Stimulated activated effector memory CD8-positive, alpha-beta T cell treated with anti-CD3 and anti-CD28 coated beads, Interleukin-12 subunit alpha, Interleukin-12 subunit beta, amount 100 ng/mL, for 72 hours (primary cell): ENCODE measurements around the gene PRKAR1B.
"Not testable (repeated sequence)": the region's sequence is repeated elsewhere in the genome, so short reads cannot be mapped to it uniquely, and the experiment has no call there.

Experiments
- ATAC-seq: fragments of 150-1000 bp; cut with Tn5 transposase; 2 replicates; pipeline ENCODE4 v1.10.0; 2021
- DNase-seq, 2 donors: peaks; one replicate each; pipeline ENCODE4 v3.0.0; 2021 to 2022; ENCODE audit warnings: low spot score in 2 of 2
- H3K27ac Mint-ChIP-seq: one replicate; pipeline ENCODE4 v1.8.0; 2022; ENCODE audit warnings: mild to moderate bottlenecking, mixed read lengths
- H3K36me3 Mint-ChIP-seq: one replicate; pipeline ENCODE4 v1.8.0; 2022; ENCODE audit warnings: mild to moderate bottlenecking, mixed read lengths
- H3K4me1 Mint-ChIP-seq: one replicate; pipeline ENCODE4 v1.8.0; 2022; ENCODE audit warnings: mixed read lengths
- H3K4me3 Mint-ChIP-seq: one replicate; pipeline ENCODE4 v1.8.0; 2022; ENCODE audit warnings: mild to moderate bottlenecking, mixed read lengths
- H3K9me3 Mint-ChIP-seq: one replicate; pipeline ENCODE4 v1.8.0; 2022; ENCODE audit warnings: mixed read lengths

The PRKAR1B gene

DNA sequence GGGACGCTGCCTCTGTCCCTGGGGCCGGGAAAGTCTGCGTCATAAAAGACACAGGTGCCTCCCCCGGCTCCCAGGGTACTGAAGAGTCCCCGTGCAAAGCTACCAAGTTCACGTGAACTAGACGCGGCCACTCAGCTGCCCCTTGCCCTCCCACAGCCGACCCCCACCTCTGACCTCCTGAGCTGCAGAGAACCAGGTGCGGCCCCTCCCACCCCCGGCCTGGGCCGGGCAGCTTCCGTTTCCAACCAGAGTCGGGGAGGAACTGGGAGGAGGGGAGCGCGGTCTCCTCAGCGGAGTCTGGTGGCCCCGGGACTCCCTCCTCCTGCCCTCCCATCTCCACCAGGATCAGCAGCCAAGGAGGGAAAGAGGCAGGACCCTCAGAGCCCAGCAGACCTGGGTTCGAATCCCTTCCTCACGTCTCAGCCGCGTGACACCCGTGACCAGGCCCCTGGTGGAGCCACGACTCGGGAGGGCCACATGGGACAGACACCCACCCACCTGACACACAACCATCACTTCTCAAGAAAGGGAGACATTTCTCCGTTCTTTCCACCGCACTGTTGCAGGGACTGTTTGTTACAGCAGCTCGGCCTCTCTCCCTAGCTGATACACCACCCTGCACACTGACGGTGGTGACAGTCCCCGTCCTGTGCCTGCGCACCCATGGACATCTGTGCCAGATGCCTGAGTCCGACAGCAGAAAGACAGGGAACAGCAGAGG, 170.1 kb downstream of the PRKAR1B start:
- H3K27ac Mint-ChIP-seq: no peak overlapping the region

DNA sequence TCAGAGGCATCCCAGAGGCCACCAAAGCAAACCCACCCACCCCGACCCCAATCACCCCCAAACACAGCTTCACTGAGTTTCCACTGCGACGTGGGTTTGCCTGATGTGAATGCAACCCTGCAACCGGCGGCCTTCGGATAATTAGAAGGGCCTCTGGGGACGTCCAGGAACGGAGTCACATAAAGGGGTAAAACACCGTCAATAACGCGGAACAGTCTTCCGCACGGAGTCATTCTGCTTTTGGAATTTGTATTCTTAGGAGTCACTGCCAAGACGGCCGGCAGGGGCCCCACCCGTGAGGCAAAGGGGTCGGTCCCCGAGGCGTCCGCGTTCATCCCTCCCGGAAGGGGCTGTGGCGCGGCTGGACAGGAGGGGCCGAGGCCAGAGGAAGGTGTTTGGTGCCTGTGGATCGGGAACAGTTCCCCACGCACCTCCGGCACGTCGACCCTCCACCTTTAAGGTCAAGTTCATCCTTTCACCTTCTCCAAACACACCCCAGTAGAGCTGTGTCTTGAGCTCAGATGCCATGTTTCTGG, 170.7 kb downstream of the PRKAR1B start:
- Mint-ChIP-seq H3K9me3 (no peaks in the 10 kb centered on the region), H3K36me3 (no peaks in the 10 kb centered on the region), H3K27ac (no peak overlapping the region), H3K4me3 (no peak overlapping the region), H3K4me1 (no peaks in the 10 kb centered on the region)
- DNase-seq (no peak), ATAC-seq (no peak)

More for the DNA sequence above, 170.1 kb downstream of the PRKAR1B start:
- H3K4me1 Mint-ChIP-seq: no peaks in the 10 kb centered on the region
- H3K4me3 Mint-ChIP-seq: no peak overlapping the region
- no peaks in the 10 kb centered on the region for H3K9me3 Mint-ChIP-seq
- ATAC-seq: no peak
- no peaks in the 10 kb centered on the region for H3K36me3 Mint-ChIP-seq
- DNase-seq: no peak

GRCh38 chr7:555551-556160, 171.4 kb downstream of the PRKAR1B start:
- no peaks in the 10 kb centered on the region for H3K9me3 Mint-ChIP-seq
- no peak for ATAC-seq
- H3K36me3 Mint-ChIP-seq: no peaks in the 10 kb centered on the region
- no peak overlapping the region for H3K27ac Mint-ChIP-seq
- no peak for DNase-seq
- H3K4me3 Mint-ChIP-seq: no peak overlapping the region
- no peaks in the 10 kb centered on the region for H3K4me1 Mint-ChIP-seq

DNA sequence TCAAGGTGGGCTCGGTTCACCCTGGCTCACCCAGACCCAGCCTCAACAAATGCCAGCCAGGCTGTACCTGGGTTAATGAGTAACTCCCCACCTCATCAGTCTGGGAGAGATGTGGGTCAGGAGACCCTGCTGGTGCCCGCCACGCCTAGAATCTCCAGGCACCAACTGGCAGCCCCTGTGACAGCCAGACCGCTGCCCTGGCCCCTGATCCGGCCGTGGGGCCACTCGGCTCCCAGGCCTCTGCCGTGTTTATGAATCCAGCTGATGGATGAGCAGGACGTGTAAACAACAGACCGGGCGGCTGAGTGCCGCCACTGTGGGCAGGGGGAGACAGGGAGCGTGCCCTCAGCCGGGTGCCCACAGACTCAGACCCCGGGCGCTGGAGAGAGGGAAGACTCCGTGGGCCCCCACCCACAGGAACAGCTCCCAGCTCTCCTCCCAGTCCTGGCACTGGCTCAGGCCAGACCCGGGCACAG, 173.4 kb downstream of the PRKAR1B start:
- H3K27ac Mint-ChIP-seq: no peak overlapping the region
- no peak for DNase-seq
- H3K36me3 Mint-ChIP-seq: peaks cover 11% of the 10 kb centered on the region
- H3K4me1 Mint-ChIP-seq: no peaks in the 10 kb centered on the region
- H3K9me3 Mint-ChIP-seq: no peaks in the 10 kb centered on the region
- ATAC-seq: no peak
- H3K4me3 Mint-ChIP-seq: no peak overlapping the region

GRCh38 chr7:552868-553635, 174.0 kb downstream of the PRKAR1B start:
- Mint-ChIP-seq H3K4me3 (no peak overlapping the region), H3K9me3 (no peaks in the 10 kb centered on the region), H3K36me3 (peaks cover 12% of the 10 kb centered on the region), H3K27ac (no peak overlapping the region), H3K4me1 (no peaks in the 10 kb centered on the region)
- no peak for ATAC-seq
- no peak for DNase-seq

DNA sequence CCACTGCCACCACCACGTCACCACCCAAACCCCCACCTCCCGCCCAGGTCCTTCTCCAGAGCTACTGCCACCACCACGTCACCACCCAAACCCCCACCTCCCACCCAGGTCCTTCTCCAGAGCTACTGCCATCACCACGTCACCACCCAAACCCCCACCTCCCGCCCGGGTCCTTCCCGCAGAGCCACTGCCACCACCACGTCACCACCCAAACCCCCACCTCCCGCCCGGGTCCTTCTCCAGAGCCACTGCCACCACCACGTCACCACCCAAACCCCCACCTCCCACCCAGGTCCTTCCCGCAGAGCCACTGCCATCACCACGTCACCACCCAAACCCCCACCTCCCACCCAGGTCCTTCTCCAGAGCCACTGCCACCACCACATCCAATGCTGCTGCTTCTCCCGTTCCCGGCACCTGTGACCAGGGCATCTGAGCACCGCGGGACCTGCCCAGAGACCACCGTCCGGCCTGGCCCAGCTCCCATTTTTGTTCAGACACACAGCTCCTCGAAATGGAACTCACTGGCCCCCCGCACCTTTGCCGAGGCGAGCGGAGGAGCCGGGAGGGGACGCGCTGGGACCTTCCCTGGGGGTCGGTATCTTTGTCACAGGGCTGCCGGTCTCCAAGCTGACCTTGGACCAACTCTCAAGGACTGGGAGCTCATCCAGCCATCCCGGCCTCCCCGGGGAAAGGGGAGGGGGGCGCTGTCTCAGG, 174.8 kb downstream of the PRKAR1B start:
- not testable (repeated sequence) for H3K9me3 Mint-ChIP-seq, H3K4me3 Mint-ChIP-seq, ATAC-seq, H3K4me1 Mint-ChIP-seq, H3K27ac Mint-ChIP-seq, DNase-seq
- H3K36me3 Mint-ChIP-seq: peaks cover 12% of the 10 kb centered on the region

DNA sequence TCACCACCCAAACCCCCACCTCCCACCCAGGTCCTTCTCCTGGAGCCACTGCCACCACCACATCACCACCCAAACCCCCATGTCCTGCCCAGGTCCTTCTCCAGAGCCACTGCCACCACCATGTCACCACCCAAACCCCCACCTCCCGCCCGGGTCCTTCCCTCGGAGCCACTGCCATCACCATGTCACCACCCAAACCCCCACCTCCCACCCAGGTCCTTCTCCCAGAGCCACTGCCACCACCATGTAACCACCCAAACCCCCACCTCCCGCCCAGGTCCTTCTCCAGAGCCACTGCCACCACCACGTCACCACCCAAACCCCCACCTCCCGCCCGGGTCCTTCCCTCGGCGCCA, 175.5 kb downstream of the PRKAR1B start:
- not testable (repeated sequence) for ATAC-seq, H3K4me1 Mint-ChIP-seq, H3K9me3 Mint-ChIP-seq, DNase-seq, H3K4me3 Mint-ChIP-seq, H3K27ac Mint-ChIP-seq
- H3K36me3 Mint-ChIP-seq: peaks cover 12% of the 10 kb centered on the region

DNA sequence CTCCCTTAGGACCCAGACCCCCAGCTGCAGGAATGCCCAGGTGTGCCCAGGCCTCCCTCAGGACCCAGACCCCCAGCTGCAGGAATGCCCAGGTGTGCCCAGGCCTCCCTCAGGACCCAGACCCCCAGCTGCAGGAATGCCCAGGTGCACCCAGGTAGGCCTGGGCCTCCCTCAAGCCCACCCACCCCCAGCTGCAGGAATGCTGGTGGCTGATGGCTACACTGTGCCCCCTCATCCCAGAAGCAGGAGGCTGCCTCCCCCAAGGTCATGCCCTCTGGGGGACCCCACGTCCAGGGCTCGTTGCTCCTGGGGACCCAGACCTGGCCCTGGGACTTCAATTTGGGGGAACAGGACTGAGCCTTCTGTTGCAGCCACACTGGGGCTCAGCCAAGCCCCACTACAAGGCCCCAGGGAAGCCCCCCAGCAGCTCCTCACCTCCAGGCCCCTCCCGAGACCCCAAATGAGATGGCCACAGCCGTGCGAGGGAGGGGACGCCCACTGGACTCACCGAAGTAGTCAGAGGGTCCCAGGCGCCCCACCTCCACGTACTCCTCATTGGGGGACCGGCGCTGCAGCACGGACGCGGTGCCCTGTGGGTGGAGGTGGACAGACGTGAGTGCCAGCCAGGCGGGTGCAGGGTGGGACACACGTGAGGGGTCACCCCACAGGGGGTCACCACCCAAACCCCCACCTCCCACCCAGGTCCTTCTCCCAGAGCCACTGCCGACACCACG, 176.0 kb downstream of the PRKAR1B start:
- no peak for DNase-seq
- Mint-ChIP-seq H3K36me3 (peaks cover 12% of the 10 kb centered on the region), H3K27ac (no peak overlapping the region), H3K9me3 (no peaks in the 10 kb centered on the region), H3K4me1 (no peaks in the 10 kb centered on the region), H3K4me3 (no peak overlapping the region)
- ATAC-seq: no peak

DNA sequence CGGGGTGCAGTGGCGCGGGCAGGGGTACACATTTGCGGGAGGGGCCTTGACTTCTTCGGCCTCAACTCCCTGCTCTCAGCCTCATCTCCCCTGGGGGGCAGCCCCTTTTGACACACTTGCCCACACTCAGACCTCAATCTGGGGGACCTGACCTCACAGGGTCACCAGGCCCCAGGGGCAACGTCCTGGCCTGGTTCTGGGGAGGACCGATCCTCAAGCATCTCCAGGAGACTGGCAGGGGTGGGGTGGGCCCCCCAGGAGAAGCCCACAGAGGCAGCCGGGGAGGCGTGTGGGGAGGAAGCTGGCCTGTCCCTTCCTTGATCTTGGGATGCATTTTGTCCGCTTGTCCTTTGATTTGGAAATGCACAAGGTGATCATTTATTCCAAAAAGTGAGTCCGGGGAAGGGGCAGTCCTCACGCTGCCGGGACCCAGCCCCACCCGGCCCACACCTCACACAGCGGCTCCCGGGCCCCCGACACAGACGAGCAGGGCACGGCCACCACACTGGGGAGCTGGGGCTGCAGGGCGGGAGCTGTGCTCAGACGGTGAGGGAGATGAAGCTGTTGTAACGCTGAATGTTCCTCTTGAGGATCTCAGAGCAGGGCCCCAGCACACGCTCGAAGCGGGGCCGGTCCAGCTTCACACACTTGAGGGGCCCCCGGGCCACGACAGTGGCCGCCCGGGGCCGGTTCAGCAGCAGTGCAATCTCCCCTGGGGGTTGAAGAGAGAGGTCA, 177.0 kb downstream of the PRKAR1B start:
- no peak overlapping the region for H3K4me3 Mint-ChIP-seq
- ATAC-seq: peak; percentile 8
- peaks cover 3% of the 10 kb centered on the region for H3K9me3 Mint-ChIP-seq
- DNase-seq: no peak
- peaks cover 12% of the 10 kb centered on the region for H3K36me3 Mint-ChIP-seq
- H3K4me1 Mint-ChIP-seq: no peaks in the 10 kb centered on the region
- H3K27ac Mint-ChIP-seq: no peak overlapping the region

DNA sequence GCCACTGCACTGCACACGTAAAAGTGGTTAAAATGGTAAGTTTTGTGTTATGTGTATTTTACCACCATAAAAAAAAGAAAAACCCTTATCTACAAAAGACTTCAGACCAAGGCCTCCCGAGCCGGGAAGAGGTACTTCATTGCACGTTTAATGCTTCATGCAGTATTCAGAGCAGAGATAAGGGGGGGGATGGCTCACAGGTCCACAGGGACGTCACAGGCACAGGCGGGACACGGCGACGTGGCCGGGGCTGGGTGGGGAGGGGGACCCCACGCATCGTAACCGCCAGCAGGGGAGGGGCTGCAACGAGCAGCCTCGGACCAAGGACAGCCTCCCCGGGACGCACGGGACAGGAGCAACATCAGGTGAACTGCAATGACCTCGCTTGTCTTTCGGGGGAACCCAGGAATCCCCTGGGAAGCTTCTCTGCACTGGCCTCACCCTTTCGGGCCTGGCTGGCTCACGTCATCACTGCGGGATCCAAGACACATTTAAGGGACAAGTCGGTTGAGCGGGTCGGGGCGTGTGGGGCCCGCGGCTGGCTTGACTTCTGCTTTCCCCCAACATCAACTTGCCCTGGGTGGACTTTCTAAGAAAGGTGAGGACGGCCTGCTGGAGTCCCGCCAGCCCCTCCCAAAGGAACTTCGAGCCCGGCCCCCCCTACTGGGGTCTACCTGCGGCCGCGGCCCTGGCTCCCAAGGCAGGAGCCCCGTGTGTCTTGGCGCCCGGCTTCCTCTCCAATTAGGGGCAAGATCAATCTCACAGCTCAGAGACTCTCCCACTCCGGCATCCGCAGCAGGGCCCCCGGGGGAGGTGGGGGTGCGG, 177.8 kb downstream of the PRKAR1B start:
- H3K4me3 Mint-ChIP-seq: no peak overlapping the region
- H3K36me3 Mint-ChIP-seq: peaks cover 12% of the 10 kb centered on the region
- no peak for ATAC-seq
- no peak overlapping the region for H3K27ac Mint-ChIP-seq
- H3K9me3 Mint-ChIP-seq: peaks cover 3% of the 10 kb centered on the region
- H3K4me1 Mint-ChIP-seq: no peaks in the 10 kb centered on the region
- DNase-seq: no peak

GRCh38 chr7:548401-548800, 178.7 kb downstream of the PRKAR1B start:
- DNase-seq (no peak), ATAC-seq (no peak)
- Mint-ChIP-seq H3K27ac (no peak overlapping the region), H3K4me3 (no peak overlapping the region), H3K36me3 (peaks cover 12% of the 10 kb centered on the region), H3K9me3 (peaks cover 3% of the 10 kb centered on the region), H3K4me1 (peaks cover 5% of the 10 kb centered on the region)

GRCh38 chr7:545470-545869, 181.6 kb downstream of the PRKAR1B start:
- H3K36me3 Mint-ChIP-seq: peaks cover 12% of the 10 kb centered on the region
- DNase-seq (no peak), ATAC-seq (no peak)
- no peak overlapping the region for H3K4me3 Mint-ChIP-seq
- H3K27ac Mint-ChIP-seq: no peak overlapping the region
- peaks cover 3% of the 10 kb centered on the region for H3K9me3 Mint-ChIP-seq
- peaks cover 27% of the 10 kb centered on the region for H3K4me1 Mint-ChIP-seq
